HL-60 (cell line): ENCODE data around the gene AQP12A.

Experiments
- DNase-seq, 2 experiments: peaks; one replicate each; pipeline ENCODE4 v3.0.0-alpha.2; 2010 to 2020; ENCODE audit warnings: low read depth in 1 of 2, low spot score in 1 of 2
- H3K27ac ChIP-seq: fragments of 250-450 bp; sonication (Bioruptor Pico); replicated peaks from 2 replicates; pipeline ENCODE4 v1.5.1; 2020; ENCODE audit warnings: mild to moderate bottlenecking, moderate library complexity
- H3K27me3 ChIP-seq: fragments of 250-450 bp; sonication (Bioruptor Pico); 2 replicates; pipeline ENCODE4 v1.5.1; 2021; ENCODE audit warnings: mild to moderate bottlenecking, moderate library complexity; ENCODE audit not compliant: insufficient read depth, poor library complexity, severe bottlenecking
- H3K4me3 ChIP-seq: replicated peaks from 2 replicates; pipeline ENCODE4 v1.5.1; 2011; ENCODE audit warnings: mild to moderate bottlenecking, control low read depth, low read length; ENCODE audit not compliant: insufficient read depth
- CTCF ChIP-seq: IDR thresholded peaks from one replicate; pipeline ENCODE4 v1.5.1; 2011; ENCODE audit warnings: low read length, control low read depth, inconsistent platforms; ENCODE audit not compliant: insufficient read depth
- GABPA ChIP-seq: IDR thresholded peaks from 2 replicates; pipeline ENCODE4 v1.6.1; 2012; ENCODE audit warnings: low read depth
- POLR2AphosphoS5 ChIP-seq: IDR thresholded peaks from 2 replicates; pipeline ENCODE4 v1.6.1; 2012; ENCODE audit warnings: low read depth
- REST ChIP-seq: IDR thresholded peaks from 2 replicates; pipeline ENCODE4 v1.6.1; 2012; ENCODE audit warnings: low read depth; ENCODE audit not compliant: insufficient replicate concordance
- SPI1 ChIP-seq: IDR thresholded peaks from 2 replicates; pipeline ENCODE4 v1.6.1; 2012; ENCODE audit warnings: low read depth, mild to moderate bottlenecking, borderline replicate concordance

The AQP12A gene

GRCh38 chr2:240646900-240647502, 44.7 kb upstream of the AQP12A start:
- DNase-seq: no peak
- Histone ChIP-seq H3K27me3 (peaks cover 4% of the 10 kb centered on the region), H3K4me3 (no peak overlapping the region), H3K27ac (no peak overlapping the region)
- TF ChIP-seq POLR2AphosphoS5 (no peak), SPI1 (no peak), CTCF (no peak), GABPA (no peak), REST (no peak)

- no peak overlapping the region for H3K27ac ChIP-seq
- H3K27me3 ChIP-seq: peaks cover 4% of the 10 kb centered on the region
- TF ChIP-seq SPI1: no peak
- no peak for TF ChIP-seq POLR2AphosphoS5
- TF ChIP-seq GABPA: no peak
- no peak for TF ChIP-seq REST
- TF ChIP-seq CTCF: no peak
- no peak overlapping the region for H3K4me3 ChIP-seq
- no peak for DNase-seq
Observed at GRCh38 chr2:240647503-240648154, 44.0 kb upstream of the AQP12A start.

GRCh38 chr2:240648155-240648649, 43.5 kb upstream of the AQP12A start:
- Histone ChIP-seq H3K27ac (no peak overlapping the region), H3K4me3 (no peak overlapping the region), H3K27me3 (peaks cover 4% of the 10 kb centered on the region)
- TF ChIP-seq REST (no peak), CTCF (no peak), SPI1 (no peak), GABPA (no peak), POLR2AphosphoS5 (no peak)
- DNase-seq: no peak
